IMR-90 (cell line): Measurements from ENCODE around the gene SHISA6. TPM values are rescaled to one million over a fixed set of nuclear protein-coding genes. Genes with fewer than 3 reads are reported as not detected.

ENCODE experiments used
- ATAC-seq: fragments of 200-7000 bp; cut with Tn5 transposase; 2 replicates; pipeline ENCODE4 v1.9.1; 2020; ENCODE audit warnings: low read depth, mild to moderate bottlenecking, moderate library complexity
- BruUV-seq: library from RNA; stranded (reverse); fragments of 400-500 nt; replicated peaks from 2 replicates; lab custom pipeline; 2021; lab: Mats Ljungman, UMichigan
- CTCF ChIA-PET: fragments of 300-600 bp; formaldehyde crosslinking; extraction: SDS; loops from one replicate; lab custom pipeline; 2021; ENCODE audit warnings: antibody characterized with exemption; lab: Yijun Ruan, JAX
- POLR2A ChIA-PET: fragments of 300-600 bp; sonication (Branson Sonifier 250); formaldehyde crosslinking; loops from one replicate; lab custom pipeline; 2022; ENCODE audit warnings: antibody characterized with exemption; ENCODE audit not compliant: unreplicated experiment; lab: Charles Lee
- DNase-seq: peaks from one replicate; pipeline ENCODE4 v3.0.0; 2013
- H2AFZ ChIP-seq: replicated peaks from 2 replicates; pipeline ENCODE3; 2013; ENCODE audit warnings: low read length, mild to moderate bottlenecking; ENCODE audit not compliant: poor library complexity
- H2AK5ac ChIP-seq: 2 replicates; pipeline ENCODE4 v1.6.1; 2013; ENCODE audit warnings: low read depth, low read length, inconsistent platforms
- H2AK9ac ChIP-seq: replicated peaks from 2 replicates; pipeline ENCODE3; 2013; ENCODE audit warnings: mild to moderate bottlenecking, low read depth, low read length, moderate library complexity; ENCODE audit not compliant: poor library complexity
- H2BK120ac ChIP-seq: 2 replicates; pipeline ENCODE4 v1.6.1; 2013; ENCODE audit warnings: low read depth, low read length, inconsistent platforms
- H2BK15ac ChIP-seq: 3 replicates; pipeline ENCODE4 v1.6.1; 2013; ENCODE audit warnings: low read depth, low read length, inconsistent platforms
- H2BK20ac ChIP-seq: 2 replicates; pipeline ENCODE4 v1.6.1; 2013; ENCODE audit warnings: low read depth, mild to moderate bottlenecking, inconsistent platforms, low read length, moderate library complexity
- H2BK5ac ChIP-seq: 2 replicates; pipeline ENCODE4 v1.6.1; 2013; ENCODE audit warnings: mild to moderate bottlenecking, low read depth, low read length, inconsistent platforms; ENCODE audit not compliant: poor library complexity, severe bottlenecking
- H3K14ac ChIP-seq: replicated peaks from 2 replicates; pipeline ENCODE4 v1.6.1; 2013; ENCODE audit warnings: low read depth, low read length, inconsistent platforms
- H3K18ac ChIP-seq: 2 replicates; pipeline ENCODE4 v1.6.1; 2013; ENCODE audit warnings: low read depth, low read length, control low read depth
- H3K23ac ChIP-seq: 2 replicates; pipeline ENCODE4 v1.6.1; 2013; ENCODE audit warnings: low read depth, low read length, inconsistent platforms
- H3K27ac ChIP-seq: 2 replicates; pipeline ENCODE4 v1.5.1; 2013; ENCODE audit warnings: mild to moderate bottlenecking, control low read depth, low read length; ENCODE audit not compliant: insufficient read depth
- H3K27me3 ChIP-seq: 2 replicates; pipeline ENCODE4 v1.6.1; 2013; ENCODE audit warnings: low read length; ENCODE audit not compliant: control insufficient read depth, insufficient read depth
- H3K36me3 ChIP-seq: 2 replicates; pipeline ENCODE4 v1.6.1; 2013; ENCODE audit warnings: low read length, mixed read lengths; ENCODE audit not compliant: control insufficient read depth, insufficient read depth
- H3K4ac ChIP-seq: 2 replicates; pipeline ENCODE4 v1.6.1; 2013; ENCODE audit warnings: low read depth, low read length, inconsistent platforms
- H3K4me1 ChIP-seq: 2 replicates; pipeline ENCODE4 v1.6.1; 2013; ENCODE audit warnings: low read length, mixed read lengths; ENCODE audit not compliant: control insufficient read depth, insufficient read depth
- H3K4me2 ChIP-seq: 2 replicates; pipeline ENCODE4 v1.6.1; 2013; ENCODE audit warnings: low read depth, mild to moderate bottlenecking, control low read depth, low read length, moderate library complexity
- H3K4me3 ChIP-seq: 2 replicates; pipeline ENCODE4 v1.5.1; 2013; ENCODE audit warnings: low read depth, mild to moderate bottlenecking, control low read depth, low read length, moderate library complexity; ENCODE audit not compliant: insufficient read depth
- H3K56ac ChIP-seq: 2 replicates; pipeline ENCODE4 v1.6.1; 2013; ENCODE audit warnings: low read length, inconsistent platforms; ENCODE audit not compliant: insufficient read depth; ENCODE audit errors: extremely low read depth
- H3K79me1 ChIP-seq, 2 experiments: 2 replicates each; pipeline ENCODE4 v1.6.1; 2013; ENCODE audit warnings: low read length in 2 of 2, inconsistent platforms in 1 of 2, low read depth in 1 of 2
- H3K9ac ChIP-seq: 2 replicates; pipeline ENCODE4 v1.6.1; 2013; ENCODE audit warnings: low read depth, low read length, control low read depth
- H3K9me1 ChIP-seq: 2 replicates; pipeline ENCODE4 v1.6.1; 2013; ENCODE audit warnings: low read length, inconsistent platforms; ENCODE audit not compliant: insufficient read depth
- H3K9me3 ChIP-seq: 2 replicates; pipeline ENCODE4 v1.6.1; 2013; ENCODE audit warnings: low read length; ENCODE audit not compliant: control insufficient read depth, insufficient read depth
- H4K20me1 ChIP-seq: 2 replicates; pipeline ENCODE4 v1.6.1; 2013; ENCODE audit warnings: low read length, inconsistent platforms; ENCODE audit not compliant: insufficient read depth
- H4K5ac ChIP-seq: 2 replicates; pipeline ENCODE4 v1.6.1; 2013; ENCODE audit warnings: mild to moderate bottlenecking, low read depth, low read length, control low read depth
- H4K8ac ChIP-seq, 2 experiments: 2 replicates each; pipeline ENCODE4 v1.6.1; 2013; ENCODE audit warnings: low read depth in 2 of 2, low read length in 2 of 2, control low read depth in 1 of 2, inconsistent platforms in 1 of 2
- H4K91ac ChIP-seq: 2 replicates; pipeline ENCODE4 v1.6.1; 2013; ENCODE audit warnings: low read depth, low read length, inconsistent platforms; ENCODE audit not compliant: insufficient read depth
- BHLHE40 ChIP-seq: fragments of 150-350 bp; IDR thresholded peaks from 2 replicates; pipeline ENCODE4 v1.6.1; 2016; ENCODE audit warnings: mild to moderate bottlenecking, low read depth, low read length
- CEBPB ChIP-seq: IDR thresholded peaks from 2 replicates; pipeline ENCODE4 v1.6.1; 2012; ENCODE audit warnings: low read depth, low read length, improper control_type of control experiment
- CHD1 ChIP-seq: IDR thresholded peaks from 2 replicates; pipeline ENCODE4 v1.6.1; 2012; ENCODE audit warnings: low read depth, low read length, improper control_type of control experiment
- FOS ChIP-seq: fragments of 150-350 bp; IDR thresholded peaks from 2 replicates; pipeline ENCODE4 v1.6.1; 2016; ENCODE audit warnings: low read depth, low read length
- MAFK ChIP-seq: IDR thresholded peaks from 2 replicates; pipeline ENCODE4 v1.6.1; 2012; ENCODE audit warnings: low read depth, low read length, improper control_type of control experiment
- MAZ ChIP-seq: IDR thresholded peaks from 2 replicates; pipeline ENCODE4 v1.6.1; 2012; ENCODE audit warnings: low read depth, mild to moderate bottlenecking, low read length, improper control_type of control experiment, moderate library complexity, borderline replicate concordance
- MXI1 ChIP-seq: IDR thresholded peaks from 2 replicates; pipeline ENCODE4 v1.6.1; 2012; ENCODE audit warnings: low read depth, mild to moderate bottlenecking, low read length, moderate library complexity, borderline replicate concordance
- NFE2L2 ChIP-seq: fragments of 150-350 bp; IDR thresholded peaks from 2 replicates; pipeline ENCODE4 v1.6.1; 2016; ENCODE audit warnings: low read depth, mild to moderate bottlenecking, low read length
- POLR2A ChIP-seq: IDR thresholded peaks from 2 replicates; pipeline ENCODE4 v1.6.1; 2012; ENCODE audit warnings: mild to moderate bottlenecking, low read depth, low read length
- RAD21 ChIP-seq: IDR thresholded peaks from 2 replicates; pipeline ENCODE4 v1.6.1; 2012; ENCODE audit warnings: low read length, improper control_type of control experiment
- RCOR1 ChIP-seq: IDR thresholded peaks from 2 replicates; pipeline ENCODE4 v1.6.1; 2012; ENCODE audit warnings: mild to moderate bottlenecking, low read length, improper control_type of control experiment; ENCODE audit not compliant: insufficient replicate concordance
- RFX5 ChIP-seq: IDR thresholded peaks from 2 replicates; pipeline ENCODE4 v1.8.0; 2012; ENCODE audit warnings: low read depth, mild to moderate bottlenecking, low read length, moderate library complexity
- SMC3 ChIP-seq: fragments of 150-350 bp; IDR thresholded peaks from 2 replicates; pipeline ENCODE4 v1.6.1; 2016; ENCODE audit warnings: low read depth, mild to moderate bottlenecking, antibody characterized with exemption, low read length, moderate library complexity
- WGBS, 2 experiments: methylation state at CpG; one replicate each; pipeline versions ENCODE4 v1.1.5 to v1.1.7; 2013; ENCODE audit warnings: missing lambda C conversion rate in 2 of 2; ENCODE audit not compliant: insufficient read length in 1 of 2; ENCODE audit errors: extremely low coverage in 2 of 2; 5-methylcytosine and 5-hydroxymethylcytosine counted together
- dilution Hi-C: fragments of 300-500 bp; cut with HindIII; formaldehyde crosslinking; loops from one replicate; pipeline ENCODE4 v1.14.3; 2018; ENCODE audit warnings: low sequenced_read_pairs; ENCODE audit not compliant: unreplicated experiment
- in situ Hi-C: fragments of 300-500 bp; cut with MboI; formaldehyde crosslinking; loops from 3 replicates; pipeline ENCODE4 v1.14.3; 2019; ENCODE audit warnings: low sequenced_read_pairs, inconsistent platforms, mixed read lengths
- intact Hi-C: fragments of 100-400 bp; cut with micrococcal nuclease; formaldehyde crosslinking; loops from 2 replicates; pipeline ENCODE4 v1.10.0; 2022
- polyA plus RNA-seq, 3 experiments: library from polyadenylated mRNA; depleted of rRNA; stranded (reverse); fragments of >200 nt; gene quantifications; 2 replicates each; pipeline ENCODE4 v1.2.3, GENCODE V29; 2012; ENCODE audit warnings: low replicate concordance in 1 of 3
- total RNA-seq: library from RNA; depleted of rRNA; stranded (reverse); fragments of >200 nt; gene quantifications from 2 replicates; pipeline ENCODE4 v1.2.3, GENCODE V29; 2012
- TF ChIP-seq, protein P1 (sequence below): fragments of 150-350 bp; IDR thresholded peaks from 2 replicates; pipeline ENCODE4 v1.6.1; 2017; ENCODE audit warnings: mild to moderate bottlenecking, antibody characterized with exemption, low read length, low read depth
- TF ChIP-seq, protein P2 (sequence below): conservative IDR thresholded peaks from 2 replicates; pipeline ENCODE4 v1.5.1; 2012; ENCODE audit warnings: mild to moderate bottlenecking, low read depth, low read length, improper control_type of control experiment
- TF ChIP-seq, protein P3 (sequence below): fragments of 150-350 bp; IDR thresholded peaks from 2 replicates; pipeline ENCODE4 v1.6.1; 2016; ENCODE audit warnings: low read depth, mild to moderate bottlenecking, low read length, moderate library complexity, borderline replicate concordance

The SHISA6 gene
- total and polyA plus RNA-seq, 2 of the 4 experiments (the other 2 are of a cell fraction), result not detected

DNA sequence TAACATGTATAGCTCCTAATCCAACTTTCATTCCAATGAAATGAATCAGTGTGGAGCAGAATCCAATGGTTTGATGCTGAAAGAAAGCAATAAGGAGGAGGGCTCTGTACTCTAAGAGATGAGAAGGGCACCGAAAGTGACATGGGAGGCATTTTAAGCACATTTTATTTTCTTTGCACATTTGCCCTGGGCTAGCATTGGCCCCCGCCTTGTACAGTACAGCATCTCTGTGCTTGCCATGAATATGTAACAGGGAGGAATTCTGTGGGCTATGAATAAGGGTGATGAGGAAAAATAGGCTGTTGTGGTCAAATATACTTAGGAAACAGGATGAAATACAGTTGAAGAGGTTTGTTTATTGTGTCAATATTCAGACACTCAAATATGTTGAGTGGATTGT lies 45.2 kb upstream of the SHISA6 start:
- intact Hi-C loops (no loop called here), in situ Hi-C loops (no loop called here), dilution Hi-C loops (no loop called here)
- H2BK5ac ChIP-seq, result no peak overlapping the region
- peaks cover 15% of the 10 kb centered on the region for H3K9me3 ChIP-seq
- POLR2A ChIA-PET, result no interaction called here
- no peak overlapping the region for H3K4ac ChIP-seq
- H3K14ac ChIP-seq, result no peak overlapping the region
- H3K4me2 ChIP-seq, result no peak overlapping the region
- no peak overlapping the region for H3K4me3 ChIP-seq
- H3K23ac ChIP-seq, result no peak overlapping the region
- no peak overlapping the region for H4K8ac ChIP-seq
- H2AK9ac ChIP-seq, result no peak overlapping the region
- no peak overlapping the region for H3K18ac ChIP-seq
- H4K91ac ChIP-seq, result no peak overlapping the region
- WGBS, 2 experiments, result no CpG with 5 or more reads among the region's 2 CpGs
- H2BK15ac ChIP-seq, result no peak overlapping the region
- H2BK120ac ChIP-seq, result no peak overlapping the region
- H3K9ac ChIP-seq, result no peak overlapping the region
- H3K27ac ChIP-seq, result no peak overlapping the region
- no peaks in the 10 kb centered on the region for H3K9me1 ChIP-seq
- H3K79me1 ChIP-seq, result no peaks in the 10 kb centered on the region
- CTCF ChIA-PET, result no interaction called here
- H2AK5ac ChIP-seq, result no peak overlapping the region
- no peak overlapping the region for H2BK20ac ChIP-seq
- H3K36me3 ChIP-seq, result no peaks in the 10 kb centered on the region
- no peak for ATAC-seq
- no peaks in the 10 kb centered on the region for H3K27me3 ChIP-seq
- TF ChIP-seq RCOR1 (no peak), SMC3 (no peak), MAFK (no peak), RAD21 (no peak), POLR2A (no peak), RFX5 (no peak), BHLHE40 (no peak), NFE2L2 (no peak), MXI1 (no peak), CEBPB (no peak), MAZ (no peak), CHD1 (no peak), FOS (no peak)
- TF ChIP-seq, protein P1, sequence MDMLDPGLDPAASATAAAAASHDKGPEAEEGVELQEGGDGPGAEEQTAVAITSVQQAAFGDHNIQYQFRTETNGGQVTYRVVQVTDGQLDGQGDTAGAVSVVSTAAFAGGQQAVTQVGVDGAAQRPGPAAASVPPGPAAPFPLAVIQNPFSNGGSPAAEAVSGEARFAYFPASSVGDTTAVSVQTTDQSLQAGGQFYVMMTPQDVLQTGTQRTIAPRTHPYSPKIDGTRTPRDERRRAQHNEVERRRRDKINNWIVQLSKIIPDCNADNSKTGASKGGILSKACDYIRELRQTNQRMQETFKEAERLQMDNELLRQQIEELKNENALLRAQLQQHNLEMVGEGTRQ, result no peak
- TF ChIP-seq, protein P2, sequence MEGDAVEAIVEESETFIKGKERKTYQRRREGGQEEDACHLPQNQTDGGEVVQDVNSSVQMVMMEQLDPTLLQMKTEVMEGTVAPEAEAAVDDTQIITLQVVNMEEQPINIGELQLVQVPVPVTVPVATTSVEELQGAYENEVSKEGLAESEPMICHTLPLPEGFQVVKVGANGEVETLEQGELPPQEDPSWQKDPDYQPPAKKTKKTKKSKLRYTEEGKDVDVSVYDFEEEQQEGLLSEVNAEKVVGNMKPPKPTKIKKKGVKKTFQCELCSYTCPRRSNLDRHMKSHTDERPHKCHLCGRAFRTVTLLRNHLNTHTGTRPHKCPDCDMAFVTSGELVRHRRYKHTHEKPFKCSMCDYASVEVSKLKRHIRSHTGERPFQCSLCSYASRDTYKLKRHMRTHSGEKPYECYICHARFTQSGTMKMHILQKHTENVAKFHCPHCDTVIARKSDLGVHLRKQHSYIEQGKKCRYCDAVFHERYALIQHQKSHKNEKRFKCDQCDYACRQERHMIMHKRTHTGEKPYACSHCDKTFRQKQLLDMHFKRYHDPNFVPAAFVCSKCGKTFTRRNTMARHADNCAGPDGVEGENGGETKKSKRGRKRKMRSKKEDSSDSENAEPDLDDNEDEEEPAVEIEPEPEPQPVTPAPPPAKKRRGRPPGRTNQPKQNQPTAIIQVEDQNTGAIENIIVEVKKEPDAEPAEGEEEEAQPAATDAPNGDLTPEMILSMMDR, result no peak
- TF ChIP-seq, protein P3, sequence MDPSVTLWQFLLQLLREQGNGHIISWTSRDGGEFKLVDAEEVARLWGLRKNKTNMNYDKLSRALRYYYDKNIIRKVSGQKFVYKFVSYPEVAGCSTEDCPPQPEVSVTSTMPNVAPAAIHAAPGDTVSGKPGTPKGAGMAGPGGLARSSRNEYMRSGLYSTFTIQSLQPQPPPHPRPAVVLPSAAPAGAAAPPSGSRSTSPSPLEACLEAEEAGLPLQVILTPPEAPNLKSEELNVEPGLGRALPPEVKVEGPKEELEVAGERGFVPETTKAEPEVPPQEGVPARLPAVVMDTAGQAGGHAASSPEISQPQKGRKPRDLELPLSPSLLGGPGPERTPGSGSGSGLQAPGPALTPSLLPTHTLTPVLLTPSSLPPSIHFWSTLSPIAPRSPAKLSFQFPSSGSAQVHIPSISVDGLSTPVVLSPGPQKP, result no peak
- H4K5ac ChIP-seq, result no peak overlapping the region
- H2AFZ ChIP-seq, result no peak overlapping the region
- H3K56ac ChIP-seq, result no peak overlapping the region
- H3K4me1 ChIP-seq, result no peaks in the 10 kb centered on the region
- no peak for DNase-seq
- BruUV-seq, result no TSS peak
- no peaks in the 10 kb centered on the region for H4K20me1 ChIP-seq
